ENCODE data around the gene EPHA6. TPM values are rescaled to one million over a fixed set of nuclear protein-coding genes. Genes with fewer than 3 reads are reported as not detected.
A peak's percentile ranks its signal among the peaks of the same experiment; 100 is the strongest.

EPHA6 gene
- total RNA-seq, 4 donors from 2014 or later = 0.60 to 3.8 (median 3.0) TPM

- no peak overlapping the region for H3K27ac ChIP-seq
- in situ Hi-C loops (cut with MboI; ENCODE audit: low pct_ligation_motif_present in 1 of 4, low pct_unique_long_range_greater_than_20kb in 1 of 4, low sequenced_read_pairs in 3 of 4) (no loop called here), intact Hi-C loops (cut with DNase I; ENCODE audit: low total_unique reads) (no loop called here)
- no peak overlapping the region for H3K4me3 ChIP-seq
- DNase-seq = no peak
- no peaks in the 10 kb centered on the region for H3K9me3 ChIP-seq
- no peaks in the 10 kb centered on the region for H3K36me3 ChIP-seq
- no peaks in the 10 kb centered on the region for H3K27me3 ChIP-seq
- no peak for TF ChIP-seq EP300 (IDR thresholded peaks at IDR 0.05; ENCODE audit: low read depth)
- no peak for TF ChIP-seq POLR2AphosphoS5 (IDR thresholded peaks at IDR 0.05)
- TF ChIP-seq POLR2A (IDR thresholded peaks at IDR 0.05) = no peak
- TF ChIP-seq CTCF (IDR thresholded peaks at IDR 0.05) = no peak
- 47 to 55% methylated on average over 1 of the region's 1 CpG for WGBS, 2 donors (ENCODE audit: low coverage in 1 of 2)
- H3K4me1 ChIP-seq = no peaks in the 10 kb centered on the region
Measured at GRCh38 chr3:97228966-97229365, 414.6 kb downstream of the EPHA6 start.

- 64 to 68% methylated on average over 3 of the region's 3 CpGs for WGBS, 2 donors (ENCODE audit: low coverage in 1 of 2)
- in situ Hi-C loops (cut with MboI; ENCODE audit: low pct_ligation_motif_present in 1 of 4, low pct_unique_long_range_greater_than_20kb in 1 of 4, low sequenced_read_pairs in 3 of 4) = no loop called here
Measured at GRCh38 chr3:97230486-97230885, 416.1 kb downstream of the EPHA6 start.

GRCh38 chr3:97232393-97233034 lies 418.1 kb downstream of the EPHA6 start:
- DNase-seq = peak; percentile 17
- in situ Hi-C loops (cut with MboI; ENCODE audit: low pct_ligation_motif_present in 1 of 4, low pct_unique_long_range_greater_than_20kb in 1 of 4, low sequenced_read_pairs in 3 of 4) = no loop called here
- TF ChIP-seq EP300 (IDR thresholded peaks at IDR 0.05; ENCODE audit: low read depth) (no peak), CTCF (IDR thresholded peaks at IDR 0.05) (no peak), POLR2A (IDR thresholded peaks at IDR 0.05) (no peak), POLR2AphosphoS5 (IDR thresholded peaks at IDR 0.05) (peak; percentile 59 to 84 (median 60))
- intact Hi-C loops (cut with DNase I; ENCODE audit: low total_unique reads) = no loop called here
- Histone ChIP-seq H3K4me3 (no peak overlapping the region), H3K27ac (peak overlapping the region in 3 of 4 donors; percentile 51 to 69 (median 68)), H3K4me1 (no peaks in the 10 kb centered on the region), H3K36me3 (no peaks in the 10 kb centered on the region), H3K27me3 (no peaks in the 10 kb centered on the region), H3K9me3 (no peaks in the 10 kb centered on the region)
- WGBS, 2 donors (ENCODE audit: low coverage in 1 of 2) = 36 to 49% methylated on average over 4 to 5 of the region's 5 CpGs

More at GRCh38 chr3:97230486-97230885, 416.1 kb downstream of the EPHA6 start:
- no peak overlapping the region for H3K27ac ChIP-seq
- intact Hi-C loops (cut with DNase I; ENCODE audit: low total_unique reads) = no loop called here
- H3K4me3 ChIP-seq = no peak overlapping the region
- no peaks in the 10 kb centered on the region for H3K27me3 ChIP-seq
- no peaks in the 10 kb centered on the region for H3K9me3 ChIP-seq
- no peaks in the 10 kb centered on the region for H3K4me1 ChIP-seq
- no peak for DNase-seq
- TF ChIP-seq CTCF (IDR thresholded peaks at IDR 0.05) = no peak
- TF ChIP-seq POLR2A (IDR thresholded peaks at IDR 0.05) = no peak
- TF ChIP-seq POLR2AphosphoS5 (IDR thresholded peaks at IDR 0.05) = no peak
- no peak for TF ChIP-seq EP300 (IDR thresholded peaks at IDR 0.05; ENCODE audit: low read depth)
- H3K36me3 ChIP-seq = no peaks in the 10 kb centered on the region

GRCh38 chr3:97235179-97235578 lies 420.8 kb downstream of the EPHA6 start:
- TF ChIP-seq POLR2A (IDR thresholded peaks at IDR 0.05) = no peak
- no peak for TF ChIP-seq POLR2AphosphoS5 (IDR thresholded peaks at IDR 0.05)
- no peak for TF ChIP-seq EP300 (IDR thresholded peaks at IDR 0.05; ENCODE audit: low read depth)
- TF ChIP-seq CTCF (IDR thresholded peaks at IDR 0.05) = no peak

More at GRCh38 chr3:97235179-97235578, 420.8 kb downstream of the EPHA6 start:
- H3K36me3 ChIP-seq = no peaks in the 10 kb centered on the region
- no peak overlapping the region for H3K4me3 ChIP-seq
- DNase-seq = no peak
- no peaks in the 10 kb centered on the region for H3K4me1 ChIP-seq
- no peaks in the 10 kb centered on the region for H3K9me3 ChIP-seq
- intact Hi-C loops (cut with DNase I; ENCODE audit: low total_unique reads) = no loop called here
- in situ Hi-C loops (cut with MboI; ENCODE audit: low pct_ligation_motif_present in 1 of 4, low pct_unique_long_range_greater_than_20kb in 1 of 4, low sequenced_read_pairs in 3 of 4) = no loop called here
- H3K27ac ChIP-seq = no peak overlapping the region
- no peaks in the 10 kb centered on the region for H3K27me3 ChIP-seq

All from transverse colon (tissue), 4 donors.